Panc1 (cell line): Measurements from ENCODE around the gene DOK5. TPM values are rescaled to one million over a fixed set of nuclear protein-coding genes. Genes with fewer than 3 reads are reported as not detected.

Experiments
- ATAC-seq: fragments of 200-7000 bp; cut with Tn5 transposase; 2 replicates; pipeline ENCODE4 v1.9.1; 2020; ENCODE audit warnings: mild to moderate bottlenecking, moderate library complexity
- BruUV-seq: library from RNA; stranded (reverse); fragments of 400-500 nt; replicated peaks from 2 replicates; lab custom pipeline; 2021; lab: Mats Ljungman, UMichigan
- CTCF ChIA-PET: fragments of 300-600 bp; sonication (Branson Sonifier 250); formaldehyde crosslinking; loops from one replicate; lab custom pipeline; 2022; ENCODE audit warnings: antibody characterized with exemption; lab: Charles Lee
- POLR2A ChIA-PET: fragments of 300-600 bp; sonication (Branson Sonifier 250); formaldehyde crosslinking; loops from one replicate; lab custom pipeline; 2022; ENCODE audit warnings: antibody characterized with exemption; lab: Charles Lee
- DNase-seq: peaks from one replicate; pipeline ENCODE4 v3.0.0-alpha.2; 2010; ENCODE audit warnings: low read depth, low spot score
- H3K27ac ChIP-seq: 2 replicates; pipeline ENCODE4 v1.5.1; 2011; ENCODE audit warnings: mild to moderate bottlenecking, low read length, inconsistent platforms
- H3K27me3 ChIP-seq: fragments of 200-500 bp; sonication (Bioruptor generic); 2 replicates; pipeline ENCODE4 v1.6.0; 2014; ENCODE audit warnings: low read length, inconsistent platforms; ENCODE audit not compliant: control insufficient read depth, insufficient read depth
- H3K36me3 ChIP-seq: fragments of 200-500 bp; sonication (Bioruptor generic); 2 replicates; pipeline ENCODE4 v1.5.1; 2014; ENCODE audit warnings: inconsistent platforms, mild to moderate bottlenecking, low read length, moderate library complexity; ENCODE audit not compliant: control insufficient read depth, insufficient read depth
- H3K4me1 ChIP-seq: 2 replicates; pipeline ENCODE4 v1.5.1; 2011; ENCODE audit warnings: inconsistent platforms, mild to moderate bottlenecking, low read length, moderate library complexity; ENCODE audit not compliant: control insufficient read depth, insufficient read depth
- H3K4me3 ChIP-seq, 2 experiments: 2 replicates each; pipeline ENCODE4 v1.5.1; 2011 to 2012; ENCODE audit warnings: low read depth in 2 of 2, low read length in 2 of 2, mild to moderate bottlenecking in 2 of 2, inconsistent platforms in 1 of 2, moderate library complexity in 1 of 2
- H3K9me3 ChIP-seq: fragments of 200-500 bp; sonication (Bioruptor generic); 2 replicates; pipeline ENCODE4 v1.5.1; 2014; ENCODE audit warnings: low read depth, mild to moderate bottlenecking, inconsistent platforms, low read length, moderate library complexity; ENCODE audit not compliant: control insufficient read depth, insufficient read depth
- CTCF ChIP-seq: fragments of 450-650 bp; IDR thresholded peaks from 2 replicates; pipeline ENCODE4 v1.5.1; 2017; ENCODE audit warnings: mild to moderate bottlenecking
- POLR2AphosphoS5 ChIP-seq: IDR thresholded peaks from 2 replicates; pipeline ENCODE4 v1.6.1; 2012; ENCODE audit warnings: mild to moderate bottlenecking, low read depth, low read length, moderate library complexity
- REST ChIP-seq, 2 experiments: IDR thresholded peaks; 2 replicates each; pipeline ENCODE4 v1.6.1; 2011 to 2012; ENCODE audit warnings: low read depth in 2 of 2, control low read depth in 1 of 2, low read length in 1 of 2, mild to moderate bottlenecking in 1 of 2, moderate library complexity in 1 of 2; ENCODE audit not compliant: insufficient read depth in 1 of 2
- SIN3A ChIP-seq: IDR thresholded peaks from 2 replicates; pipeline ENCODE4 v1.6.1; 2012; ENCODE audit warnings: low read depth, mild to moderate bottlenecking, low read length, moderate library complexity, borderline replicate concordance; ENCODE audit not compliant: insufficient read depth
- TCF7L2 ChIP-seq: IDR thresholded peaks from 2 replicates; pipeline ENCODE4 v1.6.1; 2011; ENCODE audit warnings: mild to moderate bottlenecking, low read depth, low read length, inconsistent platforms
- in situ Hi-C: cut with HindIII; loops from 2 replicates; pipeline ENCODE4 v1.10.0; 2016; ENCODE audit warnings: low sequenced_read_pairs, low pct_unique_long_range_greater_than_20kb
- intact Hi-C: fragments of 100-400 bp; cut with micrococcal nuclease; formaldehyde crosslinking; loops from one replicate; pipeline ENCODE4 v1.10.0; 2022; ENCODE audit not compliant: unreplicated experiment
- total RNA-seq: library from RNA; stranded (reverse); gene quantifications from one replicate; pipeline ENCODE4 v1.2.1, GENCODE V29; 2021; ENCODE audit not compliant: unreplicated experiment

Gene DOK5
- total RNA-seq, 1 experiment from 2014 or later = 0.18 TPM

- Histone ChIP-seq H3K9me3 (no peaks in the 10 kb centered on the region), H3K4me1 (no peaks in the 10 kb centered on the region), H3K36me3 (no peaks in the 10 kb centered on the region), H3K27ac (no peak overlapping the region), H3K4me3 (no peak overlapping the region), H3K27me3 (no peaks in the 10 kb centered on the region)
- ATAC-seq (no peak), DNase-seq (no peak)
- BruUV-seq = no TSS peak
- CTCF ChIA-PET = interaction anchor here (0.6 kb wide), 1 partner anchor 24 kb away, joined by 8 read pairs; no protein-coding TSS in a partner anchor
- intact Hi-C loops = no loop called here
- POLR2A ChIA-PET = interaction anchor here (0.6 kb wide), 1 partner anchor 35 kb away, joined by 5 read pairs; no protein-coding TSS in a partner anchor
- in situ Hi-C loops = no loop called here
- no peak for TF ChIP-seq TCF7L2
- no peak for TF ChIP-seq CTCF
- TF ChIP-seq SIN3A = no peak
- TF ChIP-seq POLR2AphosphoS5 = no peak
- TF ChIP-seq REST (IDR thresholded peaks at IDR 0.05; ENCODE audit: insufficient read depth in 1 of 2, low read depth in 2 of 2, low read length in 1 of 2) = no peak
Observed at GRCh38 chr20:54642864-54643667, 167.7 kb downstream of the DOK5 start.

GRCh38 chr20:54643761-54644160 lies 168.4 kb downstream of the DOK5 start:
- Histone ChIP-seq H3K4me1 (no peaks in the 10 kb centered on the region), H3K27ac (no peak overlapping the region), H3K36me3 (no peaks in the 10 kb centered on the region), H3K27me3 (no peaks in the 10 kb centered on the region), H3K9me3 (no peaks in the 10 kb centered on the region), H3K4me3 (no peak overlapping the region)
- no peak for ATAC-seq
- intact Hi-C loops = no loop called here
- ChIA-PET CTCF (no interaction called here), POLR2A (no interaction called here)
- no peak for DNase-seq
- no TSS peak for BruUV-seq
- in situ Hi-C loops = no loop called here
- TF ChIP-seq SIN3A (no peak), CTCF (no peak), TCF7L2 (no peak), REST (IDR thresholded peaks at IDR 0.05; ENCODE audit: insufficient read depth in 1 of 2, low read depth in 2 of 2, low read length in 1 of 2) (no peak), POLR2AphosphoS5 (no peak)
